ENCODE measurements around the gene COASY.

DNA sequence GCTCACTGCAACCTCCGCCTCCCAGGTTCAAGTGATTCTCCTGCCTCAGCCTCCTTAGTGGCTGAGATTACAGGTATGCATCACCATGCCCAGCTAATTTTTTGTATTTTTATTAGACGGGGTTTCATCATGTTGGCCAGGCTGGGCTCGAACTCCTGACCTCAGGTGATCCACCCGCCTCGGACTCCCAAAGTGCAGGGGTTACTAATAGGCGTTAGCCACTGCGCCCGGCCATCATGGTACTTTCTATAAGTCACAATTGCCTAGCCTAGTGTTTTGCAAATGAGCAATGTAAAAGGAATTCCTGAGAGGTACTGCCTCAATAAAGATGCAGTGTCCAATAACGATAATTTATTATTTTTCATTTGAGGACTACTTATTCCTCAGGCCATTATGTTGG is 29.5 kb downstream of the COASY start:
- TF ChIP-seq, protein P1, sequence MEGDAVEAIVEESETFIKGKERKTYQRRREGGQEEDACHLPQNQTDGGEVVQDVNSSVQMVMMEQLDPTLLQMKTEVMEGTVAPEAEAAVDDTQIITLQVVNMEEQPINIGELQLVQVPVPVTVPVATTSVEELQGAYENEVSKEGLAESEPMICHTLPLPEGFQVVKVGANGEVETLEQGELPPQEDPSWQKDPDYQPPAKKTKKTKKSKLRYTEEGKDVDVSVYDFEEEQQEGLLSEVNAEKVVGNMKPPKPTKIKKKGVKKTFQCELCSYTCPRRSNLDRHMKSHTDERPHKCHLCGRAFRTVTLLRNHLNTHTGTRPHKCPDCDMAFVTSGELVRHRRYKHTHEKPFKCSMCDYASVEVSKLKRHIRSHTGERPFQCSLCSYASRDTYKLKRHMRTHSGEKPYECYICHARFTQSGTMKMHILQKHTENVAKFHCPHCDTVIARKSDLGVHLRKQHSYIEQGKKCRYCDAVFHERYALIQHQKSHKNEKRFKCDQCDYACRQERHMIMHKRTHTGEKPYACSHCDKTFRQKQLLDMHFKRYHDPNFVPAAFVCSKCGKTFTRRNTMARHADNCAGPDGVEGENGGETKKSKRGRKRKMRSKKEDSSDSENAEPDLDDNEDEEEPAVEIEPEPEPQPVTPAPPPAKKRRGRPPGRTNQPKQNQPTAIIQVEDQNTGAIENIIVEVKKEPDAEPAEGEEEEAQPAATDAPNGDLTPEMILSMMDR (IDR thresholded peaks at IDR 0.05) = no peak
- no peak for TF ChIP-seq POLR2A (IDR thresholded peaks at IDR 0.05)
